22Rv1 (cell line): ENCODE results near the gene IL17RD.

Experiments
- H3K27ac ChIP-seq: fragments of 450-650 bp; 2 replicates; pipeline ENCODE4 v1.5.1; 2017
- ZFX ChIP-seq: fragments of 450-650 bp; IDR thresholded peaks from 2 replicates; pipeline ENCODE4 v1.6.1; 2017; ENCODE audit warnings: antibody characterized with exemption, borderline replicate concordance
- TF ChIP-seq, protein P1 (sequence below): fragments of 450-650 bp; IDR thresholded peaks from 2 replicates; pipeline ENCODE4 v1.5.1; 2017; ENCODE audit warnings: mild to moderate bottlenecking

Gene IL17RD

DNA sequence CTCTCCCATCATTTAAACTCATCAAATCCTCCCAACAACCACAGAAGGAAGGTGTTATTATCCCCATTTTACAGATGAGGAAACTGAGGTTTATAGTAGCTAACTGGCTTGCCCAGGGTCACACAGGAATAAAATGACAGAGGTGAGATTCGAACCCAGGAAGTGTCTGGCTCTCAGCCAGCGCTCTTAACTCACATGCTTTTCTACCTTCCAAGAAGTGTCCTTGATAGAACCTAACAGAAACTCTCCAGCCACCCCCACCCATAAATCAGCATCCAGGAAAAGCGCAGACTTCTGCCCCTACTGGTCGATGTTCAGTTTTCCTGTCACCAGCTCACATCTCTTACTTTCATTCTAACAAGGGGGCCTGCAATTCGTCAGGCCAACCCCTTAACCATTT is 52.9 kb downstream of the IL17RD start:
- no peak for TF ChIP-seq ZFX
- TF ChIP-seq, protein P1, sequence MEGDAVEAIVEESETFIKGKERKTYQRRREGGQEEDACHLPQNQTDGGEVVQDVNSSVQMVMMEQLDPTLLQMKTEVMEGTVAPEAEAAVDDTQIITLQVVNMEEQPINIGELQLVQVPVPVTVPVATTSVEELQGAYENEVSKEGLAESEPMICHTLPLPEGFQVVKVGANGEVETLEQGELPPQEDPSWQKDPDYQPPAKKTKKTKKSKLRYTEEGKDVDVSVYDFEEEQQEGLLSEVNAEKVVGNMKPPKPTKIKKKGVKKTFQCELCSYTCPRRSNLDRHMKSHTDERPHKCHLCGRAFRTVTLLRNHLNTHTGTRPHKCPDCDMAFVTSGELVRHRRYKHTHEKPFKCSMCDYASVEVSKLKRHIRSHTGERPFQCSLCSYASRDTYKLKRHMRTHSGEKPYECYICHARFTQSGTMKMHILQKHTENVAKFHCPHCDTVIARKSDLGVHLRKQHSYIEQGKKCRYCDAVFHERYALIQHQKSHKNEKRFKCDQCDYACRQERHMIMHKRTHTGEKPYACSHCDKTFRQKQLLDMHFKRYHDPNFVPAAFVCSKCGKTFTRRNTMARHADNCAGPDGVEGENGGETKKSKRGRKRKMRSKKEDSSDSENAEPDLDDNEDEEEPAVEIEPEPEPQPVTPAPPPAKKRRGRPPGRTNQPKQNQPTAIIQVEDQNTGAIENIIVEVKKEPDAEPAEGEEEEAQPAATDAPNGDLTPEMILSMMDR, result peak; percentile 67
- H3K27ac ChIP-seq, result no peak overlapping the region

DNA sequence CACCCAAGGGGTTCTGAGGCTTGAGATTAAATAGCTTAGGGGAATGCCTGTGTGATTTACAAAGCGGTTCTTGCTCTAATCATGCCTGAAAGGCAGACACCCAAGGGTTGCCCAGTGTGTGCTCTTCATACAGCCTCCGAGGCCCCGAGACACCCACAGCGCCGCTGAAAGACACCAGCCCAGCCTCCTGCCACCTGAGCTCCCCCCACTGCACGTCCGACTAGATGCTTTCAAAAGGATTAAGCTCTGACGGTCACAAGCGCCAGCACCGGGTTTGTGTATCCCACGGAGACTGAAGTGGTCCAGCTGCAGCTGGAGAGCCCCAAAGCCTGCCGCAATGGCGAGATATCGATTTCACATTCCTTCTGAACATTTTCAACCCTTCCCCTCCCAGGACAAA is 54.4 kb downstream of the IL17RD start:
- no peak overlapping the region for H3K27ac ChIP-seq
- TF ChIP-seq, protein P1, result no peak
- TF ChIP-seq ZFX, result no peak

DNA sequence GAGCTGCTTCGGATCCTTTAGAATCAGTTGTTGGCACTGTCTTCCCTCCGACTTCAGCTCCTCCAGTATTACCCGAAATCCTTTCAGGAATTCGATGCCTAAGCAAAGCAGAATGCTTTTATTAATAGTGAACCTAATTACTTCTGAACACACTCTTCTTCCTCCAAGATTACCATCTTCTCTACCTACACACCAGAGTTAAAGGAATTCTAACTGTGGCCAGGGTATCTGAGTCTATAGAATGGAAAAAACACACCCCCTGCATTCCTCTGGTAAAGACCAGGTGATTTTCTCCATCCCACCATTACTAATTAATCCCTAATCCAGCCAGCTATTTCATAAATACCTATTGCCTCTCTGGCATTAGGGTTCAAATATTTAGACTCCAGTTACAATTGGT is 54.9 kb downstream of the IL17RD start:
- TF ChIP-seq ZFX, result no peak
- TF ChIP-seq, protein P1, result no peak
- H3K27ac ChIP-seq, result no peak overlapping the region

DNA sequence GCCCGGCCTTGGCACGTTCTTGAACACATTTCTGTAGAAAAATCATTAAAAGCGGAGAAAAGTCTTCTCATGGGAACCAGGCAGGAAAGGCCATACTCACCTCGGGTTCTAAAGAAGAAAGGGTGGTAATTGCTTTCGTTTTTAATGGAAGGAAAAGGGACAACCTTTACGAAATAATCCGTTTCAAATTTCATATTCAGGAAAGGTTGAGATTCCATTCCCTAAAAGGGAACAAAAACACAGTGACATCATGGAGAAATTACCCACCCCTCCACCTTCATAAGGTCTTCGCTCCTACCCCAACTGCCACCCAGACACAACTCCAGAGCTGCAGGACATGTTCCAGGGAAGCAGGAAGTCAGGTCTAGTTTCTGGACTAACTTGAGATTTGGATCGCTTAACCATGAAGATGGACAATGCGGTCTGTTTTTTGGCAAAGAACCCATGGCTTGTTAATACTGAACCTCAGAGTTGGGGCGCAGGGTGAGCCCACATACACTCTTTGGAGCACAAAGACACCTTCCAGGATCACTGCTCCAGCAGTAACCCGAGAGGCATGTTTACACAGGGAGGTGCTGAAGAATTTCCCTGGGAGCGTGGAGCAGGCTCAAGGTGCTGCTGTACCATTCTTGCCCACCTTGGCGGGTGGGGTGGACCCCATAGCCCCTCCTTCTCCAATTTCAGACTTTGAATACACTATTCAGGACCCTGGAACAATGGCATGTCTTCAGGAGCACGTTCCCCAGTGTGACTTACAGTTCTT is 55.5 kb downstream of the IL17RD start:
- H3K27ac ChIP-seq, result no peak overlapping the region

DNA sequence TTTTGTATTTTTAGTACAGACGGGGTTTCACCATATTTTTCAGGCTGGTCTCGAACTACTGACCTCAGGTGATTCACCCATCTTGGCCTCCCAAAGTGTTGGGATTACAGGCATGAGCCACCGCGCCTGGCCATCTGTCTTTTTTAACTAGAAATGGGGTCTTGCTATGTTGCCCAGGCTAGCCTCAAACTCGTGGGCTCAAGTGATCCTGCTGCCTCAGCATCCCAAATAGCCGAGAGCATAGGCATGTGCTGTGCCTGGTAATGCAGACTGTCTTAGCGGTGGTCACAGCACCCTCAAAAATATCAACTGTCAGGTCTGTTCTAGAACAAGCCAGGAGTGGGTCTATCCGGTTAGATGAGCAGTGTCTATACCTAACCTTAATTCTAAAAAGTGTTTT is 56.5 kb downstream of the IL17RD start:
- no peak overlapping the region for H3K27ac ChIP-seq

More for the DNA sequence above, 55.5 kb downstream of the IL17RD start:
- TF ChIP-seq, protein P1, result no peak
- no peak for TF ChIP-seq ZFX

DNA sequence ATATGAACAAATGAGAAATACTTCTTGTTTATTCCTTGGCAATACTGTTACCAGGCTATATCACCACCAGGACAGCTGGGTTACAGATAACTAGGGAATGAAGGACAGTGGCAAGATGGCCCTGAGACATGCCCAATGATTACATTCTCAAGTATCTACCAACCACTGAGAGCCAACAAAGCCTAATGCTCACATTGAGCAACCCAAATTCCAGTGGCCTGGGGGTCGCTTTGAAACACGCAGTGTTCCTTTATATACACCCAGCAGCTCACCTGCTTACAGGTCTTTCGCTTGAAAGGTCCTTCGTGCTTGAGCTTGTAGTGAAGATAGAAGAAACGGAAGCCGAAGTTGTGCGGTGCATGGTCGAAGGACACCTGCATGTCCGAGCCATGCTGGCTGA is 59.6 kb downstream of the IL17RD start:
- TF ChIP-seq, protein P1, result no peak
- TF ChIP-seq ZFX, result no peak
- no peak overlapping the region for H3K27ac ChIP-seq

More for the DNA sequence above, 56.5 kb downstream of the IL17RD start:
- TF ChIP-seq, protein P1, result no peak
- TF ChIP-seq ZFX, result no peak

DNA sequence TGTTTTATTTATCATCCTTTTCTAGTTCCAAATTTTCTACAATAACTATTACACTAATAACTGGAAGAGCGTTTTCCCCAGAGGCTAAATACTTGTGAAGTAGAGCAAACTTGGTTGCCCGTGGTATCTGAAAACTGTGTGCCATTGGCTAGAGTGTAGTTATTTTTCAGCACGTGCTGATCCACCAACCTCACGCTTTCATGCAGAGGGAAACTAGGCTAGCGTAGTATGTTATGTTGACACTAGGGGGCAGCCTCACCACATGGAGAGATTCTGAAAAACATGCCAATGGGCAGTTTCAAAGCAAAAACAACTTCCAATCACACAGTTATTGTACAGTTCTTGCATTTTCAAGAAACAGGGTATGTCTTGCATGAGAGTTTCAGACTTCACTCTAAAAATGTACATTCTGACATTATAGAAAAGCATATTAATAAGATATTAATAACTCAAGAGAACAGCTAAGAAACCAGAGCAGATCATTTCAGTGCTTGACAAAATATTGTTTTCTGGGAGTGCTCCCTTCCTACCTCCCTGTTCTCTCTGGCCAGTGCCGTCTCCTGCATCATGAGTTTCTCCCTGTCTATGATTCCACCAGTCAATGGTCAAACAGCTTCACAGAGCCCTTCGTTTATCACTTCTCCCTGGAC is 65.0 kb downstream of the IL17RD start:
- TF ChIP-seq, protein P1, result peak; percentile 92
- no peak for TF ChIP-seq ZFX
- no peak overlapping the region for H3K27ac ChIP-seq
